GM12878 (cell line): Measurements from ENCODE around the gene OS9.

Experiments used
- CTCF ChIP-seq, 3 experiments: IDR thresholded peaks in 2 of 3; conservative IDR thresholded peaks in 1 of 3; 2 replicates each; pipeline ENCODE4 v1.5.1; 2011; ENCODE audit warnings: low read depth in 3 of 3, low read length in 3 of 3, mild to moderate bottlenecking in 3 of 3, control low read depth in 2 of 3, moderate library complexity in 2 of 3, inconsistent platforms in 1 of 3, mixed read lengths in 1 of 3; ENCODE audit not compliant: control insufficient read depth in 2 of 3, insufficient read depth in 1 of 3; ENCODE audit errors: extremely low read depth in 1 of 3
- E4F1 ChIP-seq: fragments of 450-650 bp; IDR thresholded peaks from 2 replicates; pipeline ENCODE4 v1.6.1; 2018; ENCODE audit warnings: borderline replicate concordance, mild to moderate bottlenecking; ENCODE audit not compliant: partially characterized antibody
- EP300 ChIP-seq, 2 experiments: fragments of 150-350 bp in 1 of 2; IDR thresholded peaks; 2 replicates each; pipeline ENCODE4 v1.6.1; 2011 to 2012; ENCODE audit warnings: low read depth in 2 of 2, low read length in 2 of 2, borderline replicate concordance in 1 of 2, improper control_type of control experiment in 1 of 2, inconsistent platforms in 1 of 2; ENCODE audit not compliant: control insufficient read depth in 1 of 2
- EZH2 ChIP-seq: IDR thresholded peaks from 2 replicates; pipeline ENCODE4 v1.6.1; 2012; ENCODE audit warnings: low read depth, mild to moderate bottlenecking, control low read depth, inconsistent platforms, low read length, borderline replicate concordance; ENCODE audit not compliant: control insufficient read depth
- KDM1A ChIP-seq: fragments of 200-600 bp; sonication (generic); IDR thresholded peaks from 2 replicates; pipeline ENCODE4 v1.6.1; 2016; ENCODE audit warnings: borderline replicate concordance
- NR2F1 ChIP-seq: fragments of 450-650 bp; conservative IDR thresholded peaks from 2 replicates; pipeline ENCODE4 v1.6.1; 2017; ENCODE audit warnings: mild to moderate bottlenecking
- POLR2AphosphoS5 ChIP-seq: IDR thresholded peaks from 2 replicates; pipeline ENCODE4 v1.6.1; 2011; ENCODE audit warnings: mild to moderate bottlenecking, low read length, inconsistent platforms
- RAD21 ChIP-seq: IDR thresholded peaks from 2 replicates; pipeline ENCODE4 v1.6.1; 2011; ENCODE audit warnings: mild to moderate bottlenecking, low read depth, low read length, moderate library complexity; ENCODE audit not compliant: insufficient read depth
- RCOR1 ChIP-seq: conservative IDR thresholded peaks from 2 replicates; pipeline ENCODE4 v1.6.1; 2012; ENCODE audit warnings: low read depth, low read length, improper control_type of control experiment
- SMC3 ChIP-seq: IDR thresholded peaks from 2 replicates; pipeline ENCODE4 v1.6.1; 2011; ENCODE audit warnings: low read length, improper control_type of control experiment, borderline replicate concordance
- TCF3 ChIP-seq: IDR thresholded peaks from 2 replicates; pipeline ENCODE4 v1.6.1; 2012; ENCODE audit warnings: low read depth, mild to moderate bottlenecking, low read length, borderline replicate concordance; ENCODE audit not compliant: insufficient read depth
- ZNF274 ChIP-seq: IDR thresholded peaks from one replicate; pipeline ENCODE4 v1.8.0; 2011; ENCODE audit not compliant: insufficient read length, insufficient read depth

GRCh38 chr12:57735952-57736740, 42.2 kb downstream of the OS9 start:
- no peak for TF ChIP-seq CTCF (IDR thresholded peaks at IDR 0.05 in 2 of 3, conservative IDR thresholded peaks at IDR 0.05 in 1 of 3; ENCODE audit: control insufficient read depth in 2 of 3, extremely low read depth in 1 of 3, insufficient read depth in 1 of 3, low read depth in 3 of 3, low read length in 3 of 3)
- TF ChIP-seq TCF3, result no peak
- no peak for TF ChIP-seq EP300 (IDR thresholded peaks at IDR 0.05; ENCODE audit: borderline replicate concordance in 1 of 2, control insufficient read depth in 1 of 2, low read depth in 2 of 2, low read length in 2 of 2)
- TF ChIP-seq POLR2AphosphoS5, result no peak
- no peak for TF ChIP-seq EZH2
- no peak for TF ChIP-seq E4F1
- TF ChIP-seq KDM1A, result no peak
- no peak for TF ChIP-seq RCOR1
- no peak for TF ChIP-seq RAD21
- no peak for TF ChIP-seq ZNF274
- no peak for TF ChIP-seq SMC3
- TF ChIP-seq NR2F1, result no peak
